ENCODE results near the gene SNX8.

Gene SNX8

DNA sequence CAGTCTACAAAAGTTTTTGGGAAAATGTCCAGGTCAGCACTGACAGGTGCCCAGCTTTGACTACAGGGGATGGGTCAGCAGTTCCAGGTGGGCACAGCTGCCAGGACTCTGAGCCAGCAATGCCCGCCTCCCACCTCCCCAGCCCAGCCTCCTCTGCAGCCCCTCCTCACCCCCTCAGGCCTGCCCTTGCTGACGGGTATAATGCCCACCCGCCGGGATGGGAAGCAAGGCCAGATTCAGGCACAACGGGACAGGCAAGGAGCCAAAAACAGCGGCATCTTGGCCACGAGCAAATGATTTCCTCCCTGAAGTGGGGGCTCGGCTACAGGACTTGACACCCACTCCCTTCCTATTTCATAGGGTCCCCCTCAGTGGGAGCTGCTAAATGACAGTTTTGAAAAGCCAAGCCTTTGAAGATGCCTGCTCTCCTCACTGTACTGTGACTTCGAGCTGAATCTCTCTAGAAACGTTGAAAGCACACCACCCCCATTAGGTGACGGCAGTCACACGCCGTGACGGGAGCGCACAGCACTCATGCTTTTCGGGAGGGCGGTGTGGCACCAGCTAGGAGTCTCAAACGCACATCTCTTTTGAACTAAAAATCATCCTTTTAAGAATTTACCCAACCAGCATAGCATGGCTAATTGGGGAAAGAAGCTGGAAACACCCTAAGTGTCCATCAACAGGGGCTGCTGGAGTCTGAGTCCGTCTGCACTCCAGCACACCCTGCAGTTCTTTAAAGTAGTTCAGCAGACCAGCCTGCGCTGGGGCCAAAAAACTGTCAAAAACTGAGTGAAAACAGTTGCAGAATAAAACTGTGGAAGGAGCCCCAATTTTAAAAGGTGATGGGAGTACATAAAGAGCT is 111.1 kb downstream of the SNX8 start:
- Histone ChIP-seq H3K4me1 (ENCODE audit: control insufficient read depth, insufficient read depth, low read length) (no peaks in the 10 kb centered on the region), H3K36me3 (ENCODE audit: control insufficient read depth, insufficient read depth, low read length) (peaks cover 27% of the 10 kb centered on the region), H3K27me3 (ENCODE audit: control insufficient read depth, insufficient read depth, low read length) (no peaks in the 10 kb centered on the region), H3K4me3 (ENCODE audit: low read depth, low read length) (no peak overlapping the region), H3K9ac (ENCODE audit: low read depth, low read length) (peak overlapping the region; percentile 12), H3K9me3 (ENCODE audit: control insufficient read depth, insufficient read depth, low read length) (no peaks in the 10 kb centered on the region)

DNA sequence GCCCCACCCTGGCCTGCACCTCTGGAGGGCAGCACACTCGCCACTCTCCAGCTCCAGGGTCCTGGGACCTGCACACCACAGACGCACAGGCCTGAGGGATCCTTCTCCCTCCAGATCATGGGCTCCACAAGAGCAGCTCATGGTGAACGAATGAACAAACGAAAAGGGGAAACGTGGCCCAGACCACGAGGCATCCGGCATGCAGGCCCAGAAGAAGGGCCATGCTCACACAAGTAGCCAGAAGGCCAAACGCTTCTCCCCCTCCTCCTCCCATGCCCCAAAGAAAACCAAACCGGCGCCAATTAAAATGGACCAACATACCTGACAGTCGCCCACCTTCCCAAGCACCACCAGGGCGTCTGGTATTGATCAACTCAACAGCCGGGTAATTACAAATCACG is 111.9 kb downstream of the SNX8 start:
- Histone ChIP-seq H3K4me3 (ENCODE audit: low read depth, low read length) (no peak overlapping the region), H3K4me1 (ENCODE audit: control insufficient read depth, insufficient read depth, low read length) (no peaks in the 10 kb centered on the region), H3K36me3 (ENCODE audit: control insufficient read depth, insufficient read depth, low read length) (peaks cover 22% of the 10 kb centered on the region)

More for the DNA sequence above, 111.9 kb downstream of the SNX8 start:
- H3K9ac ChIP-seq (ENCODE audit: low read depth, low read length), result no peak overlapping the region
- no peaks in the 10 kb centered on the region for H3K9me3 ChIP-seq (ENCODE audit: control insufficient read depth, insufficient read depth, low read length)
- no peaks in the 10 kb centered on the region for H3K27me3 ChIP-seq (ENCODE audit: control insufficient read depth, insufficient read depth, low read length)
